Parathyroid adenoma (tissue), 2 donors: ENCODE results near the gene LLPH.
A peak's percentile ranks its signal among the peaks of the same experiment; 100 is the strongest.
"Not testable (repeated sequence)": the region's sequence is repeated elsewhere in the genome, so short reads cannot be mapped to it uniquely, and the experiment has no call there.

Source experiments
- H2AFZ ChIP-seq: fragments of 300-600 bp; sonication (generic); one replicate; pipeline ENCODE4 v1.7.0; 2017; ENCODE audit warnings: antibody characterized with exemption, mild to moderate bottlenecking
- H3K27ac ChIP-seq: fragments of 300-600 bp; sonication (generic); one replicate; pipeline ENCODE4 v1.7.0; 2017
- H3K27me3 ChIP-seq: fragments of 300-600 bp; sonication (generic); one replicate; pipeline ENCODE4 v1.7.0; 2017; ENCODE audit warnings: low read length; ENCODE audit not compliant: control insufficient read depth, insufficient read depth
- H3K36me3 ChIP-seq: fragments of 300-600 bp; sonication (generic); one replicate; pipeline ENCODE4 v1.7.0; 2017; ENCODE audit warnings: low read length; ENCODE audit not compliant: control insufficient read depth, insufficient read depth
- H3K4me1 ChIP-seq: fragments of 300-600 bp; sonication (generic); one replicate; pipeline ENCODE4 v1.7.0; 2017; ENCODE audit warnings: control low read depth
- H3K4me2 ChIP-seq: fragments of 300-600 bp; sonication (generic); one replicate; pipeline ENCODE4 v1.7.0; 2017; ENCODE audit warnings: low read length
- H3K4me3 ChIP-seq: fragments of 300-600 bp; sonication (generic); one replicate; pipeline ENCODE4 v1.7.0; 2017; ENCODE audit warnings: low read depth, low read length
- H3K79me2 ChIP-seq: fragments of 300-600 bp; sonication (generic); one replicate; pipeline ENCODE4 v1.7.0; 2017; ENCODE audit warnings: control low read depth
- H3K9ac ChIP-seq: fragments of 300-600 bp; sonication (generic); one replicate; pipeline ENCODE4 v1.7.0; 2017; ENCODE audit warnings: mild to moderate bottlenecking
- H3K9me3 ChIP-seq: fragments of 300-600 bp; sonication (generic); one replicate; pipeline ENCODE4 v1.7.0; 2017; ENCODE audit warnings: low read length; ENCODE audit not compliant: control insufficient read depth
- TF ChIP-seq, protein P1 (sequence below): fragments of 300-600 bp; sonication (generic); IDR thresholded peaks from one replicate; pipeline ENCODE4 v1.7.0; 2017; ENCODE audit warnings: antibody characterized with exemption, mild to moderate bottlenecking
- donor health status: primary hyperparathyroidism.

Gene LLPH

DNA sequence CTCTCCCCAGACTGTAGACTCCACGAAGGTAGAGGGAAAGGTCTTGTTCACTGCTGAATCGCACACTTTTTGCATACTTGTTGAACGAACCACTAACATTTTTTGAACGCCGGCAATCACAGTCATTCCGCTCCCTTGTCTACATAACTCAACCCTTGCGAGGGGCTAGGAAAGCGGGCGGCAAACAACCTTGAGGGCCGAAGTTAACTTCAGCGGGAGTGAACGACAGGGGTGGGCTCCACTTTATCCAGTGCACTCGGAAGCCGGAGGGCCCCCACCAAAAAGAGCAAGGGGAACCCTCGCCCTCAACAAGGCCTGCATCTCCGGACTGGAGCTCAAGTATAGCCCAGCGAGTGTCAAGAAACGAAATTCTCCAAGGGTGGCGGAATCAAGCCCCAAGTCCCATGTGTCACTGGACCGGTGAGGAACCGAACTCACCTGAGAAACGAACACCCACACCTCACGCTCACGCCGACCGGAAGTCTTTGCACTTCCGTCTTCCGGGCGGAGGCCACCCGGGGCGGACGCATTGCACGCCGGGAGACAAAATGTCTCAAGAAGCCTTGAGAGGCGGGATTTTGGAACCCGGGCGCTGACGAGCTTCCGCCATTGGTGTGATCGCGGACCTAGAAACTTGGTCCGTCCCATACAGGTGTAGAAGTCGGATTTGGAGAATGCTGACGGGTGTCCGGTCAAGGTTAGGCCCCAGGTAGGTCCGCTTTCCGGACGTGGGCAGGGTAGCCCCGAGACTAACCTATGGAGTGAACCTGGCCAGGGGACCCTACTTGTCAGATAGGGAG, at the start of gene LLPH:
LLPH (minus strand) TSS at position 484 of the 800 bp plus-strand sequence. CDS start 1,644 bp downstream, outside the sequence.
- peak within 1 kb of the TSS; percentile 81 for H2AFZ ChIP-seq
- H3K27me3 ChIP-seq = no peaks in the 10 kb centered on the region
- TF ChIP-seq, protein P1, sequence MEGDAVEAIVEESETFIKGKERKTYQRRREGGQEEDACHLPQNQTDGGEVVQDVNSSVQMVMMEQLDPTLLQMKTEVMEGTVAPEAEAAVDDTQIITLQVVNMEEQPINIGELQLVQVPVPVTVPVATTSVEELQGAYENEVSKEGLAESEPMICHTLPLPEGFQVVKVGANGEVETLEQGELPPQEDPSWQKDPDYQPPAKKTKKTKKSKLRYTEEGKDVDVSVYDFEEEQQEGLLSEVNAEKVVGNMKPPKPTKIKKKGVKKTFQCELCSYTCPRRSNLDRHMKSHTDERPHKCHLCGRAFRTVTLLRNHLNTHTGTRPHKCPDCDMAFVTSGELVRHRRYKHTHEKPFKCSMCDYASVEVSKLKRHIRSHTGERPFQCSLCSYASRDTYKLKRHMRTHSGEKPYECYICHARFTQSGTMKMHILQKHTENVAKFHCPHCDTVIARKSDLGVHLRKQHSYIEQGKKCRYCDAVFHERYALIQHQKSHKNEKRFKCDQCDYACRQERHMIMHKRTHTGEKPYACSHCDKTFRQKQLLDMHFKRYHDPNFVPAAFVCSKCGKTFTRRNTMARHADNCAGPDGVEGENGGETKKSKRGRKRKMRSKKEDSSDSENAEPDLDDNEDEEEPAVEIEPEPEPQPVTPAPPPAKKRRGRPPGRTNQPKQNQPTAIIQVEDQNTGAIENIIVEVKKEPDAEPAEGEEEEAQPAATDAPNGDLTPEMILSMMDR = no peak
- H3K4me2 ChIP-seq = peak within 1 kb of the TSS; percentile 97
- H3K27ac ChIP-seq = peak within 1 kb of the TSS; percentile 44
- H3K36me3 ChIP-seq = no peaks in the 10 kb centered on the region
- H3K4me3 ChIP-seq = peak within 1 kb of the TSS; percentile 92
- peaks cover 3% of the 10 kb centered on the region for H3K4me1 ChIP-seq
- H3K9ac ChIP-seq = no peak within 1 kb of the TSS
- peaks cover 3% of the 10 kb centered on the region for H3K79me2 ChIP-seq
- no peaks in the 10 kb centered on the region for H3K9me3 ChIP-seq

DNA sequence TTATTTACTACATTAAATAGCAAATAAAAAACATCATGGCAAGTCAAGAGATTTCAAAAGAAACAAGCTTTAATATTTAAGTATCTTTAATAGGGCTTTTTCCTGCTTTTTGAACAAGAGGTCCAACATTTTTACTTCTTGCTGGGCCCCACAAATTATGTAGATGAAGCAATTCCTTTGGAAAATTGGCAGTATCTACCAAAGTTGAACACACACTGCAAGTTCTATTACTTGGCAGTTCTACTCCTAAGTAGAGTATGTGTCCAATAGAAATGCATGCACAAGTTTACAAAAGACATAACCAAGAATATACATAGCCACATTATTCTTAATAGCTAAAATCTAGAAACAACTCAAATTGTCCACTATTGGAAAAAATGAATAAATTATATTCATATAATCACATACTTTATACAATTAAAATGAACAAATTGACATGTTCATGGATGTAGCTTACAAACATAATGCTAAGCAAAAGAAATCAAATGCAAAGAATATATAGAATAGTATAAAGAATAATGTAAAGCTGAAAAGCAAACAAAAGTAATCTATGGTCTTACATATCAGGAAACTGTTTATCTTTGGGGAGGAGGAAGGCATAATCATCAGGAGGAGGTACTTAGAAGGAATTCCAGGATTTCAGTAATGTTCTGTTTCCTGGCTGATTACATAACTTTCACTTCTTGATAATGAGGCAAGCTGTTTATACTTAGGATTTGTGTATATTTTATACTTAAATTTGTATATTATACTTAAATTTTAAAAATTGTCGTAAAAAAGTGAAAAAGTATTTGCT, 45.8 kb upstream of the LLPH start:
- no peaks in the 10 kb centered on the region for H3K4me1 ChIP-seq
- no peaks in the 10 kb centered on the region for H3K36me3 ChIP-seq
- no peak overlapping the region for H2AFZ ChIP-seq
- no peaks in the 10 kb centered on the region for H3K9me3 ChIP-seq
- TF ChIP-seq, protein P1 = no peak
- H3K27ac ChIP-seq = no peak overlapping the region
- no peak overlapping the region for H3K4me3 ChIP-seq
- no peak overlapping the region for H3K9ac ChIP-seq
- no peaks in the 10 kb centered on the region for H3K27me3 ChIP-seq
- H3K4me2 ChIP-seq = no peak overlapping the region
- no peaks in the 10 kb centered on the region for H3K79me2 ChIP-seq

DNA sequence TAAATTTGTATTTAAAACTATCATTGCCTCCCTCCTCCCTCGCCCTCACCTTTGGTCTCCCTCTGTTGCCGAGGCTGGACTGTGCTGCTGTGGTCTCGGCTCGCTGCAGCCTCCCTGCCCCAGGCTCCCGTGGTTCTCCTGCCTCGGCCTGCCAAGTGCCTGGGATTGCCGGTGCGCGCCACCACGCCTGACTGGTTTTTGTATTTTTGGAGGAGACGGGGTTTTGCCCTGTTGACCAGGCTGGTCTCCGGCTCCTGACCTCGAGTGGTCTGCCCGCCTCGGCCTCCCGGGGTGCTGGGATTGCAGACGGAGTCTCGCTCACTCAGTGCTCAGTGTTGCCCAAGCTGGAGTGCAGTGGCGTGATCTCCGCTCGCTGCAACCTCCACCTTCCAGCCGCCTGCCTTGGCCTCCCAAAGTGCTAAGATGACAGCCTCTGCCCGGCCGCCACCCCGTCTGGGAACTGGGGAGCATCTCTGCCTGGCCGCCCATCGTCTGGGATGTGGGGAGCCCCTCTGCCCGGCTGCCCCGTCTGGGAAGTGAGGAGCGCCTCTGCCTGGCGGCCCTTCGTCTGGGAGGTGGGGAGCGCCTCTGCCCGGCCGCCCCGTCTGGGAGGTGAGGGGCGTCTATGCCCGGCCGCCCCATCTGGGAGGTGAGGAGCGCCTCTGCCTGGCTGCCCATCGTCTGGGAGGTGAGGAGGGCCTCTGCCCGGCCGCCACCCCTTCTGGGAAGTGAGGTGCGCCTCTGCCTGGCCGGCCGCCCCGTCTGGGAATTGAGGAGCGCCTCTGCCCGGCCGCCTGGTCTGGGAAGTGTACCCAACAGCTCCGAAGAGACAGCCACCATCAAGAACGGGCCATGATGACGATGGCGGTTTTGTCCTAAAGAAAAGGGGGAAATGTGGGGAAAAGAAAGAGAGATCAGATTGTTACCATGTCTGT, 44.1 kb upstream of the LLPH start:
- not testable (repeated sequence) for H3K4me1 ChIP-seq, H3K27ac ChIP-seq, H3K4me2 ChIP-seq, H3K36me3 ChIP-seq, H3K4me3 ChIP-seq, H3K9me3 ChIP-seq, H3K9ac ChIP-seq, H3K27me3 ChIP-seq, H2AFZ ChIP-seq, H3K79me2 ChIP-seq

DNA sequence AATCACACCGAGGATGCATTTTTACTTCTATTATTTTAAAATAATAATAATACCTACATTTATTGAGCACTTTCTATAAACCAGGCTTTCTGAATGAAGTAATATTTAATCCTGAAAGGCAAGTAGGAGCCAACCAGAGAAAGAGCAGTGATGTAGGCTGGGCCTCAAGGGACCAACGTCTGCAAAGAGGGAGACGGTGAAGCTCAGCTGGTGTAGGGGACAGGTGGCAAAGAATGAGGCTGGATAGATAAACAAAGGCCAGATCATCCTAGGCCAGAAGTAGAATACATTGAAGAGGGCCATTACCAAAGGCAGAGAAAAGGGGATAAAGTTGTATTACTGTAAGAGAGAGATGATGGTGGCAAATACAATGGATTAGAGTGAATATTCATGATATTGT, 40.1 kb upstream of the LLPH start:
- H3K79me2 ChIP-seq = peaks cover 7% of the 10 kb centered on the region
- no peak overlapping the region for H3K4me3 ChIP-seq
- no peak overlapping the region for H3K27ac ChIP-seq

More for the DNA sequence above, 40.1 kb upstream of the LLPH start:
- no peak overlapping the region for H3K9ac ChIP-seq
- H3K27me3 ChIP-seq = no peaks in the 10 kb centered on the region
- no peaks in the 10 kb centered on the region for H3K36me3 ChIP-seq
- no peak overlapping the region for H3K4me2 ChIP-seq
- H2AFZ ChIP-seq = peak overlapping the region; percentile 90
- H3K9me3 ChIP-seq = no peaks in the 10 kb centered on the region
- H3K4me1 ChIP-seq = no peaks in the 10 kb centered on the region
- TF ChIP-seq, protein P1 = no peak
